Mononuclear cell (primary cell): ENCODE results near the gene MAPK4. TPM values are rescaled to one million over a fixed set of nuclear protein-coding genes. Genes with fewer than 3 reads are reported as not detected.
"Not testable (repeated sequence)": the region's sequence is repeated elsewhere in the genome, so short reads cannot be mapped to it uniquely, and the experiment has no call there.

ENCODE experiments used
- H3K27me3 ChIP-seq: 2 replicates; pipeline ENCODE4 v1.6.0; 2011; ENCODE audit warnings: low read length, control low read depth; ENCODE audit not compliant: insufficient read depth
- H3K4me1 ChIP-seq: 2 replicates; pipeline ENCODE4 v1.5.1; 2011; ENCODE audit warnings: mild to moderate bottlenecking, low read length, control low read depth; ENCODE audit not compliant: insufficient read depth
- H3K4me3 ChIP-seq: 2 replicates; pipeline ENCODE4 v1.5.1; 2011; ENCODE audit warnings: mild to moderate bottlenecking, low read length, moderate library complexity
- H3K9me3 ChIP-seq: 2 replicates; pipeline ENCODE4 v1.5.1; 2011; ENCODE audit warnings: low read depth, mild to moderate bottlenecking, control low read depth, low read length
- total RNA-seq: library from RNA; depleted of rRNA; stranded (reverse); fragments of >200 nt; gene quantifications from one replicate; pipeline ENCODE4 v1.2.3, GENCODE V29; 2012

MAPK4 gene
- total RNA-seq, 1 donor = not detected

DNA sequence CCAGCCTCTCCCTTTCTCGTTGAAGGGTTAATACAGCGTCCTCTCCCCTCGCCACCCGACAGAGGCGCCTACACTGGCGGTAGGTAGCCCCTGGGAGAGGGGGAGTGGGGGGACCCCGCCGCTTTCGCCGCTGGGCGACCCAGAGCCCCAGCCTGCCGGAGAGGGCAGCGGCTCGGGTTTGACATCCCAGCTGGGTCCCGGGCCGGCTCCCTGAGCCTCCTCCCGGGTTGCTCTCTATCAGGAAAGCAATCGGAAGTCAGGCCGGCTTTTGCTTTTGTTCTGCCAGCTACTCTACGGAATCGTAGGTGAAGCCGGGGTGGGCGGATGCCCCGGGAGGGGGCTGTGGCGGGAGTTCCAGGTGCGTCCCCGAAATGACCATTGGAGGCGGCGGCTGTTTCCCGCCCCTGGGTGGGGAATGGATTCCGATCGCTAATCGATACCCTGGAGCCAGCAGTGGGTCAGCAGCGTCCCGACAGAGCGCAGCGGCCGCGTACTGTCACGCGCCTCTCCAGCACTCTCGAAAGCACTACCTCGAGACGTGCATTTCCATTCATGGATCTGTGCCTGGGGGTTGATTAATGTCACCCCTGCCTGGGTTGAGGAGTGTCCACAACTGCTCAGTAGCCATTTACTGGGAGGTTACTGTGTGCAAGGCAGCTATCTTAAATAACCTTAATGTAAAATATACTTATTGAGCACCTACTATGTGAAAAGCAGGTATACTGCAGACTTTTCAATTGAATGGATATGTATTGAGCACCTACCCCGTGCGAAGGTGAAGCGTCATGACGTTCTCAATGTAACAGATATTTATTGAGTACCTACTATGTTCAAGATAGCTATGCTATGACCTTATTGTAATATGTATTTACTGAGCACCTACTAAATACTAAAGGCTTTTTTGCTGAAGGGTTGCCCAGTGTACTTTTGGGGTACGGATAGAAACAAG lies 1.1 kb downstream of the MAPK4 start:
- H3K9me3 ChIP-seq = no peaks in the 10 kb centered on the region
- peaks cover 77% of the 10 kb centered on the region for H3K27me3 ChIP-seq
- peaks cover 6% of the 10 kb centered on the region for H3K4me1 ChIP-seq
- H3K4me3 ChIP-seq = no peak overlapping the region

DNA sequence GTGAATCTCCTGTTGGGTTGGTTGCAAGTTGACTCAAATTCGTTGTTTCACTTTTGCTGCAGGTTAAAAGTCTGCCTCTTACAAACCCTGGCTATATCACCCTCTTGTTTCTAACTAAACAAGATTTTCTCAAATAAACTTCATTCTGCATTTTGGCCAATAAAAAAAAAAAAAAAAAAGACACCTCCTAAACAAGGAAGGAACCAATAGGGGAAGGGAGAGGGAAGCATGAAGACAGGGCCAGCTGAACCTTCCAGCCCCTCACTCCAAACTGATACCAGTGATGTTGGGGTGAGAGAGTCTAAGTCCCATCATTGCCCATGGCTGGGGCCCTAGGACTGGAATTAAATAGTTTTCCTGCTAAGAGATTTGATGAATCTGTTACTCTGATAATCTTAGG lies 2.4 kb downstream of the MAPK4 start:
- peaks cover 73% of the 10 kb centered on the region for H3K27me3 ChIP-seq

GRCh38 chr18:50562686-50563085 lies 2.8 kb downstream of the MAPK4 start:
- no peaks in the 10 kb centered on the region for H3K9me3 ChIP-seq
- H3K4me3 ChIP-seq = no peak overlapping the region
- H3K4me1 ChIP-seq = peaks cover 6% of the 10 kb centered on the region
- peaks cover 68% of the 10 kb centered on the region for H3K27me3 ChIP-seq

More for the DNA sequence above, 2.4 kb downstream of the MAPK4 start:
- not testable (repeated sequence) for H3K4me1 ChIP-seq, H3K9me3 ChIP-seq, H3K4me3 ChIP-seq

- H3K27me3 ChIP-seq = peaks cover 62% of the 10 kb centered on the region
- peaks cover 6% of the 10 kb centered on the region for H3K4me1 ChIP-seq
- H3K4me3 ChIP-seq = no peak overlapping the region
Measured at GRCh38 chr18:50563376-50563775, 3.5 kb downstream of the MAPK4 start.

GRCh38 chr18:50569930-50570329 lies 10.0 kb downstream of the MAPK4 start:
- no peaks in the 10 kb centered on the region for H3K4me1 ChIP-seq
- no peaks in the 10 kb centered on the region for H3K9me3 ChIP-seq
- H3K4me3 ChIP-seq = no peak overlapping the region
- peaks cover 15% of the 10 kb centered on the region for H3K27me3 ChIP-seq

More at GRCh38 chr18:50563376-50563775, 3.5 kb downstream of the MAPK4 start:
- no peaks in the 10 kb centered on the region for H3K9me3 ChIP-seq

GRCh38 chr18:50571606-50572005 lies 11.7 kb downstream of the MAPK4 start:
- Histone ChIP-seq H3K9me3 (no peaks in the 10 kb centered on the region), H3K4me3 (no peak overlapping the region), H3K27me3 (peaks cover 5% of the 10 kb centered on the region), H3K4me1 (no peaks in the 10 kb centered on the region)

DNA sequence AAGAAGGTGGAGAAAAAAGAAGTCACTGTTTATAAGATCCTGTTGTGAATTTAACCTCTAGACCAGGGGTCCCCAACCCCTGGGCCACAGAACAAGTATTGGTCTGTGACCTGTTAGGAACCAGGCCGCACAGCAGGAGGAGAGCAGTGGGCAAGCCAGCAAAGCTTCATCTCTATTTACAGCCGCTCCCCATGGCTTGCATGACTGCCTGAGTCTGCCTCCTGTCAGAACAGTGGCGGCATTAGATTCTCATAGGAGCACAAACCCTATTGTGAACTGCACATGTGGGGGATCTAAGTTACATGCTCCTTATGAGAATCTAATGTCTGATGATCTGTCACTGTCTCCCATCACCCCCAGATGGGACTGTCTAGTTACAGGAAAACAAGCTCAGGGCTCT lies 13.3 kb downstream of the MAPK4 start:
- H3K9me3 ChIP-seq, H3K4me3 ChIP-seq, H3K4me1 ChIP-seq, H3K27me3 ChIP-seq: not testable (repeated sequence)

GRCh38 chr18:50573679-50574078 lies 13.8 kb downstream of the MAPK4 start:
- H3K4me3 ChIP-seq = no peak overlapping the region
- no peaks in the 10 kb centered on the region for H3K9me3 ChIP-seq
- H3K4me1 ChIP-seq = no peaks in the 10 kb centered on the region
- peaks cover 5% of the 10 kb centered on the region for H3K27me3 ChIP-seq

GRCh38 chr18:50578030-50578429 lies 18.1 kb downstream of the MAPK4 start:
- no peaks in the 10 kb centered on the region for H3K9me3 ChIP-seq
- H3K27me3 ChIP-seq = no peaks in the 10 kb centered on the region
- H3K4me1 ChIP-seq = no peaks in the 10 kb centered on the region
- no peak overlapping the region for H3K4me3 ChIP-seq

DNA sequence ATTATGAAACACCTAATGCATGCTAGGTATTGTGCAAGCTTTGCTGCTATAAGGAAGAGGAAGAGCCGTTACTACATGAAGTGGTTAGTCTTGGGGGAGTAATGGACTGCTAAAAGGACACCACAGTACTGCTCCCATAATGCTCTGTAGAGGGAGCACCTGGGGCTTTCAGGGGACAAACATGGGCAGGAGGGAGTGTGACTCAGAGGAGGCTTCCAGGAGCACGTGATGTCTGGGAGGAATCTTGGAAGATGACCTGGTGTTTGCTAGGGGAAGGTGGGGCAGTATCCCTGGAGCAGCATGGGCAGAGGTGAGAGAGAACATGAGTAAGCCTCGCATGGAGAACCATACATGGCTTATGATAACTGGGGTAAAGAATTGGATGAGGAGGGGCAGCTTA lies 18.8 kb downstream of the MAPK4 start:
- Histone ChIP-seq H3K9me3 (no peaks in the 10 kb centered on the region), H3K4me3 (no peak overlapping the region), H3K27me3 (no peaks in the 10 kb centered on the region), H3K4me1 (no peaks in the 10 kb centered on the region)

DNA sequence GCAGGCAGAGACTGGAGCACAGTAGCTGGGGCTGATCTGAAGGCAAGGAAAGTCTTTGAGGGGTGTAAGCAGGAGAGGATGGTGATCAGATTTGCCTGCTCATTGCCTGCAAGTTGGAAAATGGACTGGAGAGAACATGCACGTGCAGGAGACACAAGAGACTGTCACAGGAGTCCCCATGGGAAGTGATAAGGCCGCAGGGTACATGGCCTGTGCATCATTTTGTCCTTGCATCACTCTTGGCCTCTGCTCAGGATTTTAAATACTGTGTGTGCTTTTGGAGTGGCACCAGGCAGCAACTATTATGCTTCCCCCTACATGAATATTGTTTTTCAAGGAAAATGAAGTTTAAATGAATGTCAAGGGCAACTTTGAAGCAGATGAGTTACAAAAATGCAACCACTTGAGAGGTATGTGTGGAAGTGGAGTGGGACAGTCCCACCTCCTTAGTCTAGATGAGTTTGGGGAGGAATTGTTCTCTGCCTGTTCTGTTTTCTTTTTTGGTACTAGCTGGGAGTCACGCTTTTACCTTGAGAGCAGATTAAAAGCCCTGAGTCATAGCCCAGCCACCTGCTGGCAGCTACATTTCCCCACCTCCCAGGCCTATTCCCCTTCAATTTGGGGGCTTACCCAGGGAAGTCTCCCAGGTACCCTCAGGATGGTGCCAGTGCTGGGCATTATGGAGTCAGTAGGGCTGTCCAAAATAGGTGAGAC lies 19.3 kb downstream of the MAPK4 start:
- H3K4me1 ChIP-seq = no peaks in the 10 kb centered on the region
- no peaks in the 10 kb centered on the region for H3K27me3 ChIP-seq
- no peak overlapping the region for H3K4me3 ChIP-seq
- H3K9me3 ChIP-seq = no peaks in the 10 kb centered on the region

DNA sequence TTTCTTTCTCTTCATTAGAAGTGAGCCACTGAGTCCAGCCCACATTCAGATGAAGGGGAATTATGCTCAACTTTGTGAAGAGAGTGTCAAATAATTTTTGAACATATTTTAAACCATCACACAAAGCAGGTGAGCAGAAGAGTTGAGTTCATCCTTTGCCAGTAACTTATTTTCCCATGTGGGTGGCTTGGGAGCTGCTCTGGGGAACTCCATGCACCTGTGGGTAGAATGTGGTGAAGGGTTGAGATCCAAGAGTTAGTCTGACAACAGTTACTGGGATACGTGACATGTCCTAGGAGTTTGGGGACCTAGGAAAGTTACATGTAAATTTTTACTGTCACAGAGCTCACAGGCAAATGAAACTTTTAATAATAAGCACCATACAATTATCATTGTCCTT lies 21.6 kb downstream of the MAPK4 start:
- Histone ChIP-seq H3K9me3 (no peaks in the 10 kb centered on the region), H3K4me3 (no peak overlapping the region), H3K4me1 (no peaks in the 10 kb centered on the region), H3K27me3 (no peaks in the 10 kb centered on the region)

GRCh38 chr18:50582500-50582899 lies 22.6 kb downstream of the MAPK4 start:
- Histone ChIP-seq H3K27me3 (no peaks in the 10 kb centered on the region), H3K4me1 (no peaks in the 10 kb centered on the region), H3K9me3 (no peaks in the 10 kb centered on the region), H3K4me3 (no peak overlapping the region)

DNA sequence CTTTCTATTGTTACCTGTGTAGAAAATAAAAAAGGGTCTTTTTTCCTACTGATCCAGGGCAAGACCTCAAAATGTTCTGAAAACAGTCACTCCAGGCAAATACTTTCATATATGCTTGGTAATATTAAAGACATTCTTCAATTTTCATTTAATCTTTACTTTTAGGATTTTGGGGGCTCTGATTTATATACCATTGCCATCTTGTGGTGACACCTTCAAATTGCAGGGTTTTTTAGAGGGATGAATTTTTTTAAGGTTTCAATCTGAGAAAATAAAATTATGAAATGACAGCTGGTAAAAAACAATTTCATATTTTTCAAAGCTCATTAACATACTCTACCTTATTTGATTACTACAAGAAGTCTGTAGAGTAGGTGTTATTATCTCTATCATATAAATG lies 26.8 kb downstream of the MAPK4 start:
- no peaks in the 10 kb centered on the region for H3K4me1 ChIP-seq
- no peaks in the 10 kb centered on the region for H3K9me3 ChIP-seq
- no peak overlapping the region for H3K4me3 ChIP-seq
- no peaks in the 10 kb centered on the region for H3K27me3 ChIP-seq

GRCh38 chr18:50590593-50590992 lies 30.7 kb downstream of the MAPK4 start:
- H3K9me3 ChIP-seq = no peaks in the 10 kb centered on the region
- no peaks in the 10 kb centered on the region for H3K27me3 ChIP-seq
- no peak overlapping the region for H3K4me3 ChIP-seq
- H3K4me1 ChIP-seq = no peaks in the 10 kb centered on the region
